NCI-H2171 treated with DMSO at 0.1 percent for 48 hours (cell line): ENCODE results near the gene FBXL13.
"Not testable (repeated sequence)": the region's sequence is repeated elsewhere in the genome, so short reads cannot be mapped to it uniquely, and the experiment has no call there.

ENCODE experiments used
- DNase-seq: peaks from one replicate; lab custom pipeline; 2025; lab: John Stamatoyannopoulos, UW

Gene FBXL13

DNA sequence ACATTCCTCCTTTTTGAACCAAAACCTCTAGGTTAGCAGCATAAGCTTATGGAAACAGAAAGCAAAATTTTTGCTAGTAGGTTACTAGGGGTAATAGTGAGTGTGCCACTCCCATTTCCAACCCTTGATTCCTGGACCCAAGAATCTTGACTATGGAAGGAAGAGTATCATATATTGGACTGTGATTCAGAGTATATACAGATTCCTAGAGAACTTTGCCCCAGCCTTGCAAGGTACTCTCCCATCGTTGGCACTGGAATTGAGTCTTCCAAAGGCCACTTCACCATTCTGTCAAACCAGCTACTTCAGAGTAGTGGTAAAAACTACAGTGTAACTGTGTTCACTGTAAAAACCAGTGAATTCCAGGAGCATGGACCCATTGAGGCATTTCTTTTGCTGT lies 92.4 kb downstream of the FBXL13 start:
- DNase-seq: no peak

GRCh38 chr7:102981451-102981850 lies 93.1 kb downstream of the FBXL13 start:
- no peak for DNase-seq

DNA sequence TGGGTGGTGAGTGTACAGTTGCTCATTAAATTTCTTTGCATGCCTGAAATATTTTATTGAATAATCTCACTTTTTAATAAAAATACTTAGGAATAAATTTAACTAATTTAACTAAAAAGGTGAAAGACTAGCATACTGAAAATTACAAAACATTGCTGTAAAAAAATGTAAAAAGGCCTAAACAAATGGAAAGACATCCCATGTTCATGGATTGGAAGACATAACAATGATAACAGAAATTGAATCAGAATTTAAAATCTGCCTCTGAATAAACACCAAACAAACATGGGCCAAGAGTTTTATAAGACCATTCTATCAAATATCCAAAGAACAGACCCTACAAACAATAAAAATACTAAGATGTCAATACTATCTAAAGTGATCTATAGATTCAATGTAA lies 94.9 kb downstream of the FBXL13 start:
- DNase-seq: no peak

- DNase-seq: no peak
Observed at GRCh38 chr7:102978284-102978683, 96.3 kb downstream of the FBXL13 start.

- DNase-seq: not testable (repeated sequence)
Observed at GRCh38 chr7:102977586-102977985, 97.0 kb downstream of the FBXL13 start.

DNA sequence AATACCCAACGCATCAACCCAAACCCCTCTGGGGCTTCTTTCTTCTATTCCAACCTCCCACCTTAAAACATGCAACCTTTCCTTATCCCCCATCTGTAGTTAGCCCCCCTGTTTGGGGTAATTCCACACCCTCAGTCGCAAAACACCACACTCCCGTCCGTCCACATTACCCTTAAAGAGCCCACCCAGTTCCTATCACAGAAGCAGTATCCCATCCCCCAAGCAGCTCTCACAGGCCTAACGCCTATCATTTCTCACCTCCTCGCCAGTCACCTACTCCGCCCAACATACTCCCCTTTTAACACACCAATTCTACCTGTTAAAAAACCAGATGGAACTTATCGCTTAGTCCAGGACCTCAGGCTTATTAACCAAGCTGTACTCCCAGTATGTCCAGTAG lies 98.1 kb downstream of the FBXL13 start:
- DNase-seq: no peak

DNA sequence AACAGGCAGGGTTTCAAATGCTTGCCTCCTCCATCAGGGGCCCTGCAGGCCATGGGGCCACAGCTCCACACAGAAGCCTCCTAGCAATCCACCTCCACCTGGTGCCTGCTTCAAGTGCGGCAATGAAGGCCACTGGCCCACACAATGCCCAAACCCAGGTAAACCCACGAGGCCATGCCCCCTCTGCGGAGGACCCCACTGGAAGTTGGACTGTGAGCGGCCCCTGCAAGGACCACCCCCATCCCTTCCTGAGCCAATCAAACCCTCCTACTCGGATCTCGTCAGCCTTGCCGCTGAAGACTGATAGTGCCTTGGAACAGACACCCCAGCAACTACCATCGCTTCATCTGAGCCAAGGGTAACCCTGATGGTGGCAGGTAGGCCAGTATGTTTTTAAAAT lies 98.7 kb downstream of the FBXL13 start:
- no peak for DNase-seq

DNA sequence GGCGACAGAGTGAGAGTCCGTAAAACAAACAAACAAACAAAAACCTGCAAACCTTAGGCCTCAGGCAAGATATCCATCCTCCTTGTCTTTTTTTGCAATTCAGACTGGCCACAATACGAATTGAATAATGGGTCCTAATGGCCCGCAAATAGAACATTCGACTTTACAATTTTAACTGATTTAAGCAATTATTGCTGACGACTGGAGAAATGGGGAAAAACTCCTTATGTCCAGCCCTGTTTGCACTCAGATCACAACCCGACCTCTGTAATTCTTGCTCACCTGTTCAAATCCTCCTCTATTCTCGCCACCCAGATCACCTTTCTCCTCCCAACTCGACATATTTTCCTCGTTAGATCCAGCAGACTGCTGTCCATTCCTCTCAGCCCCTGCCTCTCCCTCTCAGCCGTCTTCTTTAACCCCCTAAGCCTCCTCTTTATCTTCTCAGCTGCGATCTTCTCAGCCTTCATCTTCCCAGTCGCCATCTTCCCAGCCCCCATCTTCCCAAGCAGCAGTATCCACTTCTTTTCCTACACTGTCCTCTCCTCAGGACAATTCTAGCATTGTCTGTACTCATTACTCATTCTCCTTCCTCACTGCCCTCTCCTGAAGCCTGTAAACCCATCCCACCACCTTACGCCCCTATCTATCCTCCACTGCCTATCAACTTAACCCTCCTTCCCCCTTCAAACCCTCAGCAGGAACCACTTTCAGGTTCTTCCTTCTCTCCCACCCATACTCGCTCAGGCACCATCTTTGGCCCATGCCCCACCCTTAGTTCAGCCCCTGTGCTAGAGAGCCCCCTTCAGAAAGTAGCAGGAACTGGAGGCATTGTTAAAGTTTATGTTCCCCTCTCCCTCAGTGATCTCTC lies 100.0 kb downstream of the FBXL13 start:
- DNase-seq: no peak

DNA sequence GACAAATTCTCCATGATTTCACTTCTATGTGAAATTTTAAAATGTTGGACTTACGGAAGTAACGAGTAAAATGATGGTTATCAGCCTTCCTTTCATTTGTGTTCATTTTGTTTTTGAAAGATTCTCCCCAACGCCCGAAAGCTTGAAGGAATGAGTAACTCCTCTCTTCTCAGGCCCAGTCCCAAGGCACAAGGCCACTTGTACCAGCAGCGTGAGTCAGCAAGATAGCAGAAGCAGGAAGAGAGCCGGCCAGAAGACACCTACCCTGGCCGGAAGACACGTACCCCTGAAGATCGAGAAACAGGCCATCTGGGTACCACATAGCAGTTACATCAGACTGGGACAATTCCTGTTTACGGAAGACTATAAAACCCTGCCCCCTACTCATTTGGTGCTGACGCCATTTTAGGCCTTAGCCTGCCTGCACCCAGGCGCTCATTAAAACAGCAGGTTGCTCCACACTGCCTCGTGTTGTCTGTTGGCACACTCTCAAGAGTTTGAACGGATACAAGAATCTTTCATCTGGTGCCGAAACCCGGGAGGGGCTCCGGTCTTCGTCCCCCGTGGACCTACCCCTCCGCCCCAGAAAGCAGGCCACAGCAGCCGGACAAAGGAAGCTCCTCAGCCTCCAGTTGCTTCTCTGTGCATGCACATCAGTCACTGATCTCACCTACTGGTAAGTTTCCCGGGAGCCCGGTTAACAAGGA lies 101.3 kb downstream of the FBXL13 start:
- DNase-seq: no peak

GRCh38 chr7:102967798-102968197 lies 106.8 kb downstream of the FBXL13 start:
- DNase-seq: no peak

DNA sequence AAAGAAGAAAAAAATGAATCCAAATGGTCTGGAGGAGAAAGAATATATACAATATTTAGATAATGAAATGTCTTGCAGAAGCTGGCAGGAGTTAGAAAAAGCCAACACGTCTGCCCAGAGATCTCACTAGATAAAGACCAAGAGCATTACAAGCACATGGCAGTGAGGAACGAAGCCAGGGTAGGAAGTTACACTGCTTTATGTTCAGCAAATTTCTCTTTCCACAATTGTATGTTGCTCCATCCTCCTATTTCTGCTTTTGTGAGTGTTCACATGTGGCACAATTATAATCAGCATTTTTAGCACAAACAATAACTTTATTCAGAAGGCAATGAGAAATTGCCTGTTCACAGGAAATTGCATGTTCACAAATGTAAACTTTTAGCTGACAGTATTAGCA lies 108.1 kb downstream of the FBXL13 start:
- no peak for DNase-seq

- DNase-seq: not testable (repeated sequence)
Observed at GRCh38 chr7:102961993-102962392, 112.6 kb downstream of the FBXL13 start.

DNA sequence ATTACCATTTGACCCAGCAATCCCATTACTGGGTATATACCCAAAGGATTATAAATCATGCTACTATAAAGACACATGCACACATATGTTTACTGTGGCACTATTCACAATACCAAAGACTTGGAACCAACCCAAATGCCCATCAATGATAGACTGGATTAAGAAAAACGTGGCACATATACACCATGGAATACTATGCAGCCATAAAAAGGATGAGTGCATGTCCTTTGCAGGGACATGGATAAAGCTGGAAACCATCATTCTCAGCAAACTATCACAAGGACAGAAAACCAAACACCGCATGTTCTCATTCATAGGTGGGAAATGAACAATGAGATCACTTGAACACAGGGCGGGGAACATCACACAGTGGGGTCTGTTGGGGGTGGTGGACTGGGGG lies 116.6 kb downstream of the FBXL13 start:
- DNase-seq: not testable (repeated sequence)

DNA sequence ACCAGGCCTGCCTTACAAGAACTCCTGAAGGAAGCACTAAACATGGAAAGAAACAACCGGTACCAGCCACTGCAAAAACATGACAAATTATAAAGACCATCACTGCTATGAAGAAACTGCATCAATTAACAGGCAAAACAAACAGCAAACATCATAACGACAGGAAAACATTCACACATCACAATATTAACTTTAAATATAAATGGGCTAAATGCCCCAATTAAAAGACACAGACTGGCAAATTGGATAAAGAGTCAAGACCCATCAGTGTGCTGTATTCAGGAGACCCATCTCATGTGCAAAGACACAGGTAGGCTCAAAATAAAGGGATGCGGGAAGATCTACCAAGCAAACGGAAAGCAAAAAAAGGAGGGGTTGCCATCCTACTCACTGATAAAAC lies 120.2 kb downstream of the FBXL13 start:
- not testable (repeated sequence) for DNase-seq

DNA sequence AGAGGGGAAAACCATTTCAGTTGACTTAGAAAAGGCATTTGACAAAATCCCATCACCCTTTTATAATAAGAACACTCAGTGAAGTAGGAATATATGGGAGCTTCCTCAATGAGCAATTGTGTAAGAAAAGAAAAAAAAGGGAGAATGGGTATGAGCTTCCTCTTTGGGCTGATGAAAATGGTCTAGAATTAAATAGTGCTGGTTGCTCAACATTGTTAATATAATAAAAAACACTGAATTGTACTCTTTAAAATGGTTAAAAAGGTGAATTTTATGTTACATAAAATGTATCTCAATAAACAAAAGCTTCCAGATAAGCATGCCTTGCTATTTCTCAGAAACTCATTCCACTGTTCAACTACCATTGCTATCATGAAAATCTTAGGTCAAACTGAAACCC lies 121.2 kb downstream of the FBXL13 start:
- DNase-seq: no peak

DNA sequence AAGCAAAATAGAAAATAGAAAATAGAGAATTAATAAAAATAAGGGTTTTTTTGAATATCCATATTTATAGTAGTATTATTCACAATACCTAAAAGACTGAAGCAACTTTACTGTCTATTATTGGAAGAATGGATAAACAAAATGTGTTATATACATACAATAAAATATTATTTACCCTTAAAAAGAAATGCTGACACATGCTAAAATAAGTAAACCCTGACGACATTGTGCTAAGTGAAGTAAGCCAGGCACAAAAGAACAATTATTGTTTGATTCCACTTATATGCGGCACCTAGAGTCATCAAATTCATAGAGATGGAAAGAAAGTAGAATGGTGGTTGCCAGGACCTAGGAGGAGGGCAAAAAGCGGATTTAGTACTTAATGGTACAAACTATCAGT lies 122.8 kb downstream of the FBXL13 start:
- DNase-seq: no peak

- DNase-seq: no peak
Observed at GRCh38 chr7:102944241-102944640, 130.4 kb downstream of the FBXL13 start.

GRCh38 chr7:102943423-102944169 lies 131.0 kb downstream of the FBXL13 start:
- no peak for DNase-seq

DNA sequence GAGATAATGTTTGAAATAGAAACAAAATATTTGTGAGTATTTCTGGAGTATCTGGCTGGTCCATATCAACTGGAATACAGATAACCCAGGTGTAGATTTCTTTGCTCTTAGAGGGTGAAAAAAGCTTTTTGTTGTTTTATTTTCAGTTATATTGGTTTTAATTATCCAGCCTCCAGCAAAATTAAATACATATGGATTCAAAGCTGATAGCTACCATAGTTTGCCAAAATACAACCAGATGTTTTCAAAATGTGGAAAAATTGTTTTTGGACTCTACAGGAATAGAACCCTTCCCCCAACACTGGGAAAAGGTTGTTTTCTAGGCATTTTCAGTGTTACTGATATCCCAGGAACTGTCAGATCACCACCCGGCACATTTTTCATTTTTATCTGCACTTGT lies 131.7 kb downstream of the FBXL13 start:
- no peak for DNase-seq

DNA sequence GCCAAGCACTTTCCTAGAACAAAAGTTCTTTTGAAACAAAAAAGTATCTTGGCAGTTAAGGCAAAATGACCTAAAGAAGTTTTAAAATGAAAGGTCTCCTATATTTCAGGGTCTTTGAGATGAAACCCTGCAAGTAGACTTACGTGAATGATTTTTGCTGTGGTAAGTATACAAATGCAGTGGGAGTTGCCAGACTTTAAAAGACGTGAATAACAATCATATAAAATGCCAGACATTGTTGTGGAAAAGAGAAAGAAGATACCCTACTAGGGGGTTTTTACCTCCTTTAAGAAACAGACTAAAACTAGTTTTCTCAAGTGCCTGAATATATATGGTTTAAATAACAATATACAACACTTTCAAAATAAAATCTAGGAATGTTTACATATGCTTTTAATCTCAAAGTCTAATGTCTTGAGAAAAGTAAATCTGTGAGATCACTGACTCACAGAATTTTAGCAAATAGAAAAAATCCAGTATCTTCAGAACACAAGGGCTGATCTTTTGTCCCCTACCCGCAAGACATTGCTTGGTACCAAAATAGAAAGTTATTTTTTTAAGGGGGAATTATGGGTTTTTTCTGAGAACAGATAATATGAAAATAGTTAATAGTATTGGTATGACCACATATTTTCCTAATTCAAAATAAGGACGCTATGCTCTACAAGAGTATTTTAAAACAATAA lies 132.3 kb downstream of the FBXL13 start:
- no peak for DNase-seq

GRCh38 chr7:102938679-102939078 lies 135.9 kb downstream of the FBXL13 start:
- no peak for DNase-seq

DNA sequence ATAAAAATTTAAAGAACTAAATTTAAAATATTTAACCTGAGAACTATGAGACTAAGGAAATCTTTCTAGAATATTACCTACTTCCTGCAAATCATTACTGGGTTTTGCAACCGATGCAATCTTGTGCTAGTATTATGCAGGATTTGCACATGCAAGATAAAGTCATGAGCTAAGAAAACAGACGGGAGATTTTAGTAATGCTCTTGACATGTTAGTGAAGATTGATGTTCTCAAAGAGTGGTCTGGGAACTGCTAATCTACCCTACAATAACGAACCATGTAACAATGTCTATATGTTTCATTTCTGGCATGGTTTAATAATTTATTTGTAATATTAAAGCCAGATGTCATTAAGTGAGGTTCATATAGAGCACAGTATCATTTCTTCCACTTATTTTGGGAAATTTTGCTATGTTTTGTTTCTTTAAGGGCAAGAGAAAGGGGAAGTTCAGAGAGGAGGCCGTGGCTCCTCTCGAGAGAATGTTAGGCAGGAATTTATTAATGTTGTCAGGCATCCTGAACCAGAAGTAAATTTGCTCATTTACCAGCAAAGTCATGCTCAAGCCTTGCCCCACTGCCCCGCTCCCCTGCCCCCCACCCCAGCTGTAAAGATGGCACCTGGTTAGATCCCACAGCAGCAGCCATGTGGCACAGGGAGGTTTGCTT lies 139.0 kb downstream of the FBXL13 start:
- DNase-seq: no peak
